GM21723 (cell line): ENCODE results near the gene MYH15.

Source experiments
- ATAC-seq: cut with Tn5 transposase; IDR thresholded peaks from one replicate; pipeline ENCODE4 v1.9.1; 2021; ENCODE audit warnings: mild to moderate bottlenecking, moderate library complexity; ENCODE audit not compliant: unreplicated experiment

MYH15 gene

DNA sequence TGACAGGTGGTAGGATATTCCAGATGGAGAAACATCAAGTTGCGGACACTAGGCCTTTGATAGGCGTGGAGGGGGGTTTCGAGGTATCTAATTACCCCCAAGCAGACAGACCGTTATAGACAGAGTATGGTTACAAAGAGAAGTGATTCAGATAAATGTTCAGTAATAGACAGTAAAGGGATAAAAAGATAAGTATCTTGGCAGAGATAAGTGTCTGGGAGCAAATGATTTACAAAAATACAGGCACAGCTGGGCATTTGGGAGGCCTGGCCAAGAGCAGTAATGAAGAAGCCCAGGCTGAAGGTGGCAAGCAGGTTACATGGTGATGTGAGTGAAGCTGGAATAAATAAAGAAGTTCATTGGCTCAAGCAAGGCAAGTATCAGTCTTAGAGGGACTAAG is 659 bp upstream of the MYH15 start:
- no peak for ATAC-seq

DNA sequence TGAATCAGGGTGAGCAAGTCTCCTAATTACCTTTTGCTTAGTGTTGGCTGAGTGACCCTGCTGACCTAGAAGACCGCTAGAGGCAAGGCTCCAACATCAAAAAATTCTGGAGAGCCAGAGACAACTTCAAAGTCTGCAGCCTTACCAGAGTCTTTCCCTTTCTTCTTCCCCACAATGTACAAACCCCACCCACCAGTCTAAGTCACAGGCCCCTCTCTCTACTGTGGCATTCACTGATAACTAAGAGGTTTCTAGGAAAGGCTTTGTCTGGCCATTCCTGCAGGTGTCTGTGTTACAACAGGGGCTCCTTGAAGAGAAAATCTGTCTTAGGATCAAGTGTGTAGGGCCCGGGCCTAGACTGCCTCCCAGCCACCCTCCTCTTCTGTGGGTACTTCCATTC is 525 bp downstream of the MYH15 start:
- ATAC-seq, result no peak

DNA sequence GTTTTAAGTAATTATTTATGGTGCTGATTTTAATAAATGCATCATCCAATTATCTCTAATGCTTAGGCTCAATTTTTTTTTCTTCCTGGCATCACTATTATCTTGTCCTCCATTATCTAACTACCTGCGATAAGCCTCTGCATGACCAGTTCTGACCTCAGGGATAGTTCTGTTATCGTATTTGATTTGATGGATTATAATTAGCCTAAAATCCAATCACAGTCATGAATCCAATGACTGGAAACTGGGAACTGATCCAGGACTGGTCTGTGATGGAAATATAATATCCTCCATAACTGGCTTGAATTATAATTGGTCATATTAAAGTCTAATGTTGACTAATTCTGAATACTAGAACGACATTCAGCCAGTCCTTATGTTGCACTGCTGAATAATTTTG is 1.1 kb downstream of the MYH15 start:
- no peak for ATAC-seq

DNA sequence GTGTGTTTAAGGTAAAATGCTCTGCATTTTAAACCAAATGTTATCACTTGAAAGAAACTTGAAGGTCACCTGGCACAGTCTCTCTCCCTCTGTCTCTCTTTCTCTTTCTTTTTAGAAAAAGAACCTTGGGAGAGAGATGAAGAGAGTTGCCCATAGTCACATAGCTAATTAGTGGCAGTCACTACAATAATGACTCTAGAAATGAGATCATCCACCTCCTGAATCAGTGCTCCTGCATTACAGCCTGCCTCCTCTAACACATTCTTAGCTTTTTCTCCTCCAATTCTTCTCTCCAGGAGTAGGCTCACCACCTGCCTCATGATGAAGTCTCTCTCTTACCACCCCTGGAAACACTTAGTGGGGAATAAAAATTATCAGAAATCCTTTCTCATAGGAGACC is 2.5 kb downstream of the MYH15 start:
- no peak for ATAC-seq

DNA sequence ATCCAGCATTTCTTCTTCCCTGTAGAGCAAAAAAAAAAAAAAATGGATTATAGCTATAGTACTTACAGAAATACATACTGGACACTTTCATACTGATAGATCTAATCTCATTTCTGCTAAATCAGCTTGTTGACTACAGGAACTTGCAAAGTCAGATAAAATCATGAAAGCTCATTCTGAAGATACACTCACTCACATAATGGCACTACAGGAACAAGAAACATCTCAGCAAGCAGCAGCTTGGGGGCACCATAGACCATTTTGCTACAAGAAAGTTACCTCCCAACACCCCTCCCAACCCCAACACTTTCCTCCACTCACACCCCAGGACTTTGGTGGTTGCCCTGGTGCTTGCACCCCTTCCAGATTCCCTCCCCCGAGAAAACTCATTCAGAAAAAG is 4.6 kb downstream of the MYH15 start:
- no peak for ATAC-seq

DNA sequence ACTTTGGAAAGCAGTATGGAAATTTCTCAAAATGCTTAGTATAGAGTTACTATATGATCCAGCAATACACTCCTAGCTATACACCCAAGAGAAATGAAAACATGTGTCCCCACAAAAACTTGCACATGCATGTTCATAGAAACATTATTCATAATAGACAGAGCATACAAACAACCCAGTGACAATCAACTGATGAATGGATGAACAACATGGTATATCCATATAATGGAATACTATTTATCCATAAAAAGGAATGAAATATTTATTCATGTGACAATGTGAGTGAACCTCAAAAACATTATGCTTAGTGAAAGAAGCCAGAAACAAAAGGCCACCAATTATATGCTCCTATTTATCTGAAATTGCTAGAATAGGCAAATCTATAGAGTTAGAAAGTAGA is 6.7 kb downstream of the MYH15 start:
- no peak for ATAC-seq

DNA sequence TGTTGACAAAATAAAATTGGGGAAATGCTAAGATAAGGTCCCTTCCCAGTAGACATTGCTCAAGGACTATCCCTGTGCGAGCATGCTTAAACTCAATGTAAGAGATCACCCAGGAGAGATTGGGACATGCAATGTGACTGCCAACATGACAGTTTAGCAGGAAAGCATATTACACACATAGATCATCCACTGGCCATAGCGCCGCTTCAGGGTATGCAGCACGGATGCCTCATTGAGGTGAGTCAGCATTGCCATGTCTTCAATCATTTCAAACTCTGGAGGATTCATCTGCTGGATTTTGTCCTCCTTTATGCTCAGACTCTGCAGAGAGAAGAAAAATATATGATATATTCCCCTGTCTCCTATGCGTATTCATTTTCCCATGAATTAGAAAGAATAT is 8.9 kb downstream of the MYH15 start:
- no peak for ATAC-seq

DNA sequence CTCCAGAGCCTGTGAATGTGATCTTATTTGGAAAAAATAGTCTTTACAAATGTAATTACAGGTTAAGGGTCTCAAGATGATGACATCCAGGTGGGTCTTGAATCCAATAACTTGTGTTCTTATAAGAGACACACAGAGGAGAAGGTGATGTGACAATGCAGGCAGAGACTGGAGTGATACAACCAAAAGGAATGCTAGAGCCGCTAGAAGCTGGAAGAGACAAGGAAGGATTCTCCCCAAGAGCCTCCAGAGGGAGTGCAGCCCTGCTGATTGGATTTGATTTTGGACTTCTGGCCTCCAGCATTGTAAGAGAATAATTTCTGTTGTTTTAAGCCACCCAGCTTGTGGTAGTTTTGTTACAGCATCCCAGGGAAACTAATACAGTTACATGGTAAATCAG is 9.7 kb downstream of the MYH15 start:
- no peak for ATAC-seq

DNA sequence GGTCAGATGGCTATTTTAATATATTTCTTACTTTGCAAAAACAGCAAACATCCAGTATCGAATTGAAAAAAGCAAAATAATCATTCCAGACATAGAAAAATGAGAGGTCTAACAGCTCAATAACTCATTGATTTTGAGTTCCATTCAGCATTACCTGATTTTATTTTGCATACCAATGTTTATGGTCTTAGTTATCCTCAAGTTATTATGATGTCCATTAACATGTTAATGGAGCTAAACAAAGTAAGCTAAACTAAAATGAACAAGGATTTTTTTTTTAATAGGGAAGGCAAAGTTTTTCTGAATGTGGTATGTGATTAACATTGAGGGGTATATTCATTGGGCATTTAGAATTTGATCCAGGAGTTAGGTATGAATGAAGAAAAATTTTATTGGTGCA is 13.1 kb downstream of the MYH15 start:
- no peak for ATAC-seq

DNA sequence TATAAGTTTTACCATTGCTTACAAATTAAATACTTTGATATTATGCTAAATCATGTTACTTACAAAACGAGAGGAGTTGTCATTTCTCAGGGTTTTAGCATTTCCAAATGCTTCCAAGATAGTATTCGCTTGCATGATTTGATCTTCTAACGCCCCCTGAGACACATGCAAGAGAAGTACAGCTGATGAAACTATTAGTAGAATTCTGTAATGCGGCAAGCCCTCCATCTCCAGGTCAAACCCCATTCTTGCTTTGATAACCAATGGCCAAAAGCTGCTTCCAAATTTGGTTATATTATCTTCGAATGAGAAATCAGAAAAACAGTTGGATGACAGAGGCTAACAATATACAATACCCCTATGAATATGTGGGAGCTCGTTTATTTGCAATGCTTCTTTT is 14.7 kb downstream of the MYH15 start:
- no peak for ATAC-seq

DNA sequence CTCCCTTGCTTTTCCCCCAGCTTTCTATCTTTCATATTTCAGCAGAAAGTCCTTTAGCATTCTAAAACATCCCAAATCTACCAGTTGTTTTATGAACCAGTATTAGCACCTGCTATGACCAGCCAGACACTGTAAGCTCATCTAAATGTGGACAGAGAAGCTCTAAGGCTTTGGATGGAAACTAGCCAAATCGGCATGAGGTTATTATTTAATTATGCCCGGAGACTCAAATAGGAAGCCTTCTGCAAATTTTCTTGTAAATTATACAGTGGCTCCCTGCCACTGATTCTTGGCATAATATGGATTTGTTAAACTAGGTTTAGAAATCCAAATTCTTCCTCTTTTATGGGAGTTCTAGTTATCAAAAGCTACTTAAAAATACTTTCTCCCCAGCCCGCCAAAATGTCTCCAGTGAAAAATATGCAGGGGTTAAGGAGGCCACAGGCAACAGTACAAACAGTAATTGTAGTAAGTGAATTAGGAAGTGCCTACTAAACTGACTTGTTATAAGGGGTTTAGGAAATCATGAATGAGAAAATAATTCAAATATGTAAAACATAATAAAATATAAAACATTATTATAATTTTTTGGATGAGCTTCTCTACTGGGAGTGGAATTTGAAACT is 15.4 kb downstream of the MYH15 start:
- no peak for ATAC-seq

DNA sequence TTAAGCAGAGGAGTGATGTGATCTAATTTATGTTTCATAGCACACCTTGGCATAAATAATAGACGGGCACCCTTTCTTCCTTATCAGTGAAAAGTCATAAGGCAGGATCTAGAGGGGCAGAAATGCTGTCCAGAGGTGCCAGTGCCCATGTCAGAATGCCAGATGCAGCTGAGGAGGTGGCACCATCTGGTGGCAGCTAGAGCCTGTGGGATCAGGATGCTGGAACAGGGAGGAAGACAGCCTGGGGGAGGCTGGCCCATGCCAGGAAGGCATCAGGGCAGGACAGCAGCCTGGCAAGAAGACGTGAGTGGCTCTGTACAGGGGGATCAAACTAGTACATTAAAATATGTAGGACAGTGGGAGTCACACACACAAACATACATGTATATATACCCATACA is 16.5 kb downstream of the MYH15 start:
- ATAC-seq, result no peak

DNA sequence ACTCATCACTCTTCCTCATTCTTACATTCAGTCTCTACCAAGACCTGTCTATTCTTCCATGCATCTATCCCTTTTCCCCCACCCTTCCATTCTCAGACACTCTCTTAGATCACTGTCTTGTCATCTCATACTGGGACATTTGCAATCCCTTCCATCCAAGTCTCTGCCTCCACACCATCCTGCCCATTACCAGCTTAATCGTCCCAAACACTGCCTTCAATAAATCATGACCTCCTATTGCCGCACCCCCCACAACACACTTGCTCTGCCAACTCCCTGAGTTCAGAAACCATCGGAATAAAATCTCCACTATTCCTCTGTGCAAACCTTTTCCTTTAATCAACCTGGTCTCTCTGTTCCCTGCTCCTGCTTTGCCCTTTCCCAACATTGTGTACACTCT is 18.9 kb downstream of the MYH15 start:
- no peak for ATAC-seq

DNA sequence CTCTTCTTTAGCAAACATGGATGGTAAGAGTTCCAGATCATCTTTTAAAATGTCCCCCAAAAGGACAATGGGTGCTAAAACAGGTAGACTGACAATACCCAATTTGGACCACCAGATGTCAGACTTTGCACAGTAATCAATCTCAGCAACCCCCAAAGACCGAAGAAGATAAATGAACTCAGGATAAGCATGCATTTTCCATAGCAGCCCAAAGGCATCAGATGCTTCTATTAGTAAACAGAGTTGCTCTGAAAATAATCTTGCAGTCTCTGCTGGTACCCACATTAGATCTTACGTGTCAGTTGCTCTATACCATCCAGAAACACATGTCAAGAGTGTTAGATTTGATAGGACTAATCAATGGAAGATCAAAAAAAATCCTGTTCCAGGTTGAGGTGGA is 20.6 kb downstream of the MYH15 start:
- ATAC-seq, result peak; percentile 86

DNA sequence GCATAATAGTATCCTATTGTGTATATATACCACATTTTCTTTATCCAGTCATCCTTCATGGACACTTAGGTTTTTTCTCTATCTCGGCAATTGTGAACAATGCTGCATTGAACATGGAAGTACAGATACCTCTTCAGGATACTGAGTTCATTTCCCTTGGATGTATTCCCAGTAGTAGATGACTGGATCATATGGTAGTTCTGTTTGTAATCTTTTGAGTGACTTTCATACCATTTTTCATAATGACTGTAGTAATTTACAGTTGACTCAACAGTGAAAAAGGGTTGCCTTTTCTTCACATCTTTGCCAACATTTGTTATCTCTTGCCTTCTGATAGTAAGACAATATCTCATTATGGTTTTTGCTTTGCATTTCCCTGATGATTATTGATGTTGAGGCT is 21.8 kb downstream of the MYH15 start:
- ATAC-seq, result no peak

DNA sequence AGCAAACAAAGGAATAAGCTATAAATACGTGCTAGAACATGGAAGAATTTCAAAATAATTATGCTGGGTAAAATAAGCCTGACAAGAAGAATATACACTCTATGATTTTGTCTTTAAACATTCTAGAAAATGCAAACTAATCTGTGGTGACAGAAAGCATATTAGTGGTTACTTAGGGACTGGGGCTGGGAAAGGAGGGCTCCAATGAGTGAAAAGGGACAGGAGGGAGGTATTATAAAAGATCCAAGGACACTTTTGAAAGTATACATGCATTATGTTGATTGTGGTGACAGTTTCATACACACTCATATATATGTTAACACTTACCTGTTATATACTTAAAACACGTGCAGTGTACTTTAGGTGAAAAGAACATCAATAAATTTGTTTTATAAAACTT is 23.0 kb downstream of the MYH15 start:
- no peak for ATAC-seq

DNA sequence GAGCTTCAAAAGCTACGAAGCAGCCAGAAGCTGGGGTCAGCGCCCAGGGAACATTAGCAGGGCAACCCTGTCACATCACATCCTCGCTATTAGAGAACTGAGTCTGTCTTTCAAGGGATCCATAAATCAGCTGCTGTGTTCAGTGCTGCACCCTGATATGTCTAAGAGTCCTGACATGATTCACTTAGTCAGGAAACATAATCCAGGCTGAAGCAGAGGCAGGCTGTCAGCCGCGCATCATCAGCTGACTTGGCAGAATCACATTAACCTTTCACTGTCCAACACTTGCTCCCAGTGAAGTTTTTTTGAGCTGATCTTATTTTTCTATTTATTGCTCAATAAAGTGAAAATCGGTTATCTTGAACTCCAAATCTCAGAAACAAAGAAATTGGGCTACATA is 23.5 kb downstream of the MYH15 start:
- ATAC-seq, result no peak

DNA sequence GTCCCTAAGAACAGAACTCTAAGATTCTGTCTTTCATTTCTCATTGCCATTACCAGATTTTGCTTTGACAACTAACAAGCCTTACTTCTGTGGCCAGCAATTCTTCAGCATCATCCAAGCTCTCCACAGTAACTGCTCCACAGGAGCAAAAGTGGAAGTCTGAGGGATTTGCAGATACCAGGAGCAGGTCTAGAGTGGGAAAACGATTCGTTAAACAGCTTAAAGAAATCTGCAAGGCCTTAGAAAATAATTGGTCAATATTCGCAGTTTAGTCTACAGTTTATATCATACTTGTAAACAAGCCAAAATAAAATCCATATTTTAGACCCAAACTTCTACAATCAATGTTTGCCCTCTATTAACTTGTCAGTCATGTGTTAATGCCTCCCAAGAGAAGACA is 24.1 kb downstream of the MYH15 start:
- ATAC-seq, result no peak

DNA sequence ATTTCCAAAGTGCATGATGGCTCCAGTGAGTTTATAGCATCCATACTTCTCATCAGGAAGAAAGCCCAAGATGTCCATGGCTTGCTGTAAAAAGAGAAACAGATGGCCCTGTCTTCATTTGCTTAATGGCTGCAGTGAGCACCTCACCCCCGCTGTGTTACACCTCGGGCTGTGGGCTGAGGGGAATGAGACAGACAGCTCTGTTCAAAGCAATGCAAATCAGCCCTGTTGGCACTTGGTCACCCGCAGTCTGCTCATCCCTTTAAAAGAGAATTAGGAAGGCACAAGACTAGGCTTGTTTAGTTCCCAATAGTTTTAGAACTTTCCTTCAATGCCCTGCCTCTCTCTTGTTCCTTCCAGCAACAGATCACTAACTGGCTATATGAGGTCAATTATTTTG is 25.2 kb downstream of the MYH15 start:
- ATAC-seq, result no peak

DNA sequence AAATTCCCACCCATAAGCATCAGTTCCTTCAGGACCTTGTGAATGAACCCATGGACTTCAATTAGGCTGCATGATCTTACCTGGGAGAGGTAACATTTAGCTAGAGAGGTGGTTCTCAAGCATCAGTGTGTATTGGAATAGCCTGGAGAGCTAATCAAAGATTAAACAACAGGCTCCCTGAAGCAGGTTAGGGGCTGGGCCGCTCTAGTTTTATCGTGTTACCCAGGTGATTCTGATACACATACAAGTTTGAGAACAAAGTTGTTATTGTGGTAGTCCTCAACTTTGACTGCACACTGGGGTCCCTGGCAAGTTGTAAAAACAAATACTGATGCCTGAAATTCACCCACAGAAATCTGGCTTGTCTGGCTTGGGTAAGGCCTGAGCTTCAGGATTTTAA is 31.2 kb downstream of the MYH15 start:
- ATAC-seq, result no peak

DNA sequence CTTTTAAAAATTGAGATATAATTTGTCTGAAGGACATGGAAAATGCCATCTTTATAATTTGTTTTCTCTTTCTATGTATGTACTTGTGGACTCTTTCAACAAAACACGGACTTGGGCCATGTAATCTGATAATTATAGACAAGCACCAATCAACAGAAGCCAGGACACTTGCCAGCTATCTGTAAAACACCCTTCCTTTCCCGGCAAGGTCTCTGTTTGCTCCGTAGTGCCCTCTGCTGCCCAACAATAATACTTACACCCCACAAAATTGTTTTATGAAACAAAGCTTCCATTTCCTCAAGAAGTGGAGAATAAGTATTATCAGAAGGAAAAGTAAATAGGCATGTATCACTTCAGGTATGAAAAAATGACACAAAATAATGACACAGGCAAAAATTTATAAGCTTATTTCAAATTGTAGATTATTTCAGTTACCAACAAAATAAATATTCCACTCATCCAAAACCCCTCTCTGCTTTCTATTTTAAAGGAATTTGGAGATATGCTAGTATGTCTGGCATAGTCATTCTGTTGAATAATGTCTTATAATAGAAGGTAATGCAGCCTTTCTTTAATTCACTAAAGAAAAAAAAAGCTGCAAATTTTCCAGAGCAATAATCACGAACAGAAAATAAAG is 32.8 kb downstream of the MYH15 start:
- peak; percentile 76 for ATAC-seq

DNA sequence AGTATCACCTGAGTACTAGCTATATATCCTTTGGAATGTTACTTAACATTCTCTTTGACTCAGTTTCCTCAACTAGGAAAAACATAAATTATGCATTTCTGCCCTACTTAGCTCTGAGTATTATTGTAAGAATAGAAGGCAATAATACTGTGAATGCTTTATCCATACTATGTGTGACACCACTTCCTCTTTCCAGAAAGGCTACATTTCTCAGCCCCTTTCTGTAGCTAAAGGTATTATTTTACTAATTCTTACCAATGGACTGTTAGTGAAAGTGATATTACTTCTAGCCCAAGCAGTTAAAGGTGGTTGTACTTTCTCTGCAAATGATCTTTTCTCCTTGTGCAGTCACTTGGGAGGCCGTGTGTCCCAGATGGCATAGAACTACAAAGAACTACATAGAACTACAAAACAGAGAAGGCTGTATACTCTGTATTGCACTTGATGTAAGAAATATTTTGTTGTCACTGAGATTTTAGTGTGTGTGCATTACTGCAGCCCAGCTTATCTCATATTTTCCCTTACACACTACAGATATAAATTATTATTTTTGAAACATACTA is 35.1 kb downstream of the MYH15 start:
- peak; percentile 60 for ATAC-seq

DNA sequence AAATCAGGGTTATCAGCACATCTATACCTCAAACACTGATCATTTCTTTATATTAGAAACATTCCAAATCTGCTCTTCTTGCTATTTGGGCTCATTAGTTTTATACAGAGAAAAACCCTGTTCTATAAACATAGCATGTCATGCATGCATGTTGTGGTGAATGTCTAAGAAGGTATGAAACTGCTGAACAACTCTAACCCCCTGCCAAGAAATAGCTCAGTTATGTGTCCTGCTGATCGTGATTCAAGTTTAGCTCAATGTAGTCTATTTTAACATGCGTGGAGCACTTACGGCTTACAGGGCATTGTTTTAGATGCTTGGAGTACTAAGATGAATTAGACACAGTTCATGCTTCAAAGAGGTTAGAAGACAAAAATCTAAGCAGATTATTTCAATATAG is 35.8 kb downstream of the MYH15 start:
- no peak for ATAC-seq
